AG09309 (cell line): ENCODE data around the gene CEACAM6.

Experiments used
- DNase-seq: peaks from one replicate; pipeline ENCODE4 v3.0.0-alpha.2; 2010; ENCODE audit warnings: low read depth
- H3K4me3 ChIP-seq: 2 replicates; pipeline ENCODE4 v1.5.1; 2011; ENCODE audit warnings: mild to moderate bottlenecking, low read depth, low read length, moderate library complexity; ENCODE audit not compliant: control insufficient read depth
- CTCF ChIP-seq: IDR thresholded peaks from 2 replicates; pipeline ENCODE4 v1.5.1; 2011; ENCODE audit warnings: mild to moderate bottlenecking, low read depth, low read length, inconsistent platforms; ENCODE audit not compliant: insufficient read depth, control insufficient read depth; ENCODE audit errors: missing control alignments

The CEACAM6 gene

GRCh38 chr19:41711376-41712261, 43.7 kb upstream of the CEACAM6 start:
- H3K4me3 ChIP-seq: no peak overlapping the region
- DNase-seq: no peak
- TF ChIP-seq CTCF: no peak

- TF ChIP-seq CTCF: no peak
- DNase-seq: no peak
- H3K4me3 ChIP-seq: no peak overlapping the region
These were observed 40.7 kb upstream of the CEACAM6 start for GRCh38 chr19:41714598-41714997.

- no peak for DNase-seq
- H3K4me3 ChIP-seq: no peak overlapping the region
- TF ChIP-seq CTCF: no peak
These were observed 36.6 kb upstream of the CEACAM6 start for GRCh38 chr19:41718761-41719160.

- no peak for TF ChIP-seq CTCF
- DNase-seq: no peak
These were observed 35.2 kb upstream of the CEACAM6 start for GRCh38 chr19:41720103-41720502.

GRCh38 chr19:41726493-41726892, 28.8 kb upstream of the CEACAM6 start:
- DNase-seq: no peak
- TF ChIP-seq CTCF: no peak
- H3K4me3 ChIP-seq: no peak overlapping the region

More at GRCh38 chr19:41720103-41720502, 35.2 kb upstream of the CEACAM6 start:
- H3K4me3 ChIP-seq: no peak overlapping the region

- no peak overlapping the region for H3K4me3 ChIP-seq
- DNase-seq: no peak
- no peak for TF ChIP-seq CTCF
These were observed 21.2 kb upstream of the CEACAM6 start for GRCh38 chr19:41734156-41734555.
